ENCODE results near the gene ARHGAP18.

The ARHGAP18 gene

GRCh38 chr6:129686941-129687627 is 22.9 kb downstream of the ARHGAP18 start:
- Mint-ChIP-seq H3K27ac (peak overlapping the region; percentile 14), H3K36me3 (ENCODE audit: low read depth) (no peaks in the 10 kb centered on the region), H3K4me3 (no peak overlapping the region), H3K27me3 (ENCODE audit: low read depth, poor library complexity) (no peaks in the 10 kb centered on the region), H3K9me3 (no peaks in the 10 kb centered on the region), H3K4me1 (peaks cover 8% of the 10 kb centered on the region)
- DNase-seq: no peak
- no peak for TF ChIP-seq CTCF (IDR thresholded peaks at IDR 0.05)

- TF ChIP-seq CTCF (IDR thresholded peaks at IDR 0.05): no peak
- H3K27ac Mint-ChIP-seq: peak overlapping the region; percentile 26
- no peaks in the 10 kb centered on the region for H3K9me3 Mint-ChIP-seq
Measured at GRCh38 chr6:129685662-129686031, 24.3 kb downstream of the ARHGAP18 start.

GRCh38 chr6:129684903-129685661 is 24.9 kb downstream of the ARHGAP18 start:
- Mint-ChIP-seq H3K27ac (no peak overlapping the region), H3K4me1 (peaks cover 8% of the 10 kb centered on the region), H3K9me3 (no peaks in the 10 kb centered on the region), H3K27me3 (ENCODE audit: low read depth, poor library complexity) (no peaks in the 10 kb centered on the region), H3K4me3 (no peak overlapping the region), H3K36me3 (ENCODE audit: low read depth) (no peaks in the 10 kb centered on the region)
- no peak for DNase-seq
- no peak for TF ChIP-seq CTCF (IDR thresholded peaks at IDR 0.05)

More at GRCh38 chr6:129685662-129686031, 24.3 kb downstream of the ARHGAP18 start:
- Mint-ChIP-seq H3K27me3 (ENCODE audit: low read depth, poor library complexity) (no peaks in the 10 kb centered on the region), H3K36me3 (ENCODE audit: low read depth) (no peaks in the 10 kb centered on the region), H3K4me3 (no peak overlapping the region), H3K4me1 (peaks cover 8% of the 10 kb centered on the region)
- no peak for DNase-seq

- H3K27ac Mint-ChIP-seq: no peak overlapping the region
- no peaks in the 10 kb centered on the region for H3K27me3 Mint-ChIP-seq (ENCODE audit: low read depth, poor library complexity)
- H3K9me3 Mint-ChIP-seq: no peaks in the 10 kb centered on the region
- H3K36me3 Mint-ChIP-seq (ENCODE audit: low read depth): no peaks in the 10 kb centered on the region
- no peak overlapping the region for H3K4me3 Mint-ChIP-seq
- no peak for TF ChIP-seq CTCF (IDR thresholded peaks at IDR 0.05)
- peaks cover 8% of the 10 kb centered on the region for H3K4me1 Mint-ChIP-seq
- no peak for DNase-seq
Measured at GRCh38 chr6:129684323-129684884, 25.6 kb downstream of the ARHGAP18 start.

- Mint-ChIP-seq H3K27ac (peak overlapping the region; percentile 20), H3K36me3 (ENCODE audit: low read depth) (no peaks in the 10 kb centered on the region), H3K9me3 (no peaks in the 10 kb centered on the region), H3K4me3 (no peak overlapping the region), H3K4me1 (peaks cover 8% of the 10 kb centered on the region), H3K27me3 (ENCODE audit: low read depth, poor library complexity) (no peaks in the 10 kb centered on the region)
- DNase-seq: no peak
- TF ChIP-seq CTCF (IDR thresholded peaks at IDR 0.05): no peak
Measured at GRCh38 chr6:129683601-129684322, 26.2 kb downstream of the ARHGAP18 start.
